Endothelial cell of umbilical vein (primary cell): Measurements from ENCODE around the gene LGALS14.

Source experiments
- EZH2 ChIP-seq: IDR thresholded peaks from 2 replicates; pipeline ENCODE4 v1.6.1; 2012; ENCODE audit warnings: borderline replicate concordance, low read depth, mild to moderate bottlenecking, moderate library complexity, low read length, inconsistent platforms; ENCODE audit not compliant: severe bottlenecking
- JUN ChIP-seq: IDR thresholded peaks from 2 replicates; pipeline ENCODE4 v1.6.1; 2011; ENCODE audit warnings: borderline replicate concordance, low read depth; ENCODE audit not compliant: insufficient read length, insufficient read depth
- MYC ChIP-seq: IDR thresholded peaks from one replicate; pipeline ENCODE4 v1.6.1; 2011; ENCODE audit warnings: mild to moderate bottlenecking, low read depth, low read length
- POLR2A ChIP-seq: IDR thresholded peaks from 2 replicates; pipeline ENCODE4 v1.6.1; 2012; ENCODE audit warnings: low read depth, mild to moderate bottlenecking, control low read depth, low read length
- POLR2AphosphoS5 ChIP-seq: IDR thresholded peaks from 2 replicates; pipeline ENCODE4 v1.6.1; 2012; ENCODE audit warnings: low read depth, mild to moderate bottlenecking, control low read depth, low read length, moderate library complexity; ENCODE audit not compliant: insufficient read depth
- TF ChIP-seq, protein P1 (sequence below), 2 donors: IDR thresholded peaks; 1 replicate in 1 of 2; 2 replicates in 1 of 2; pipeline ENCODE4 v1.5.1; 2011; ENCODE audit warnings: low read length in 2 of 2, mild to moderate bottlenecking in 2 of 2, moderate library complexity in 2 of 2, control low read depth in 1 of 2, inconsistent platforms in 1 of 2, low read depth in 1 of 2; ENCODE audit not compliant: insufficient read depth in 1 of 2; ENCODE audit errors: extremely low read depth in 1 of 2

DNA sequence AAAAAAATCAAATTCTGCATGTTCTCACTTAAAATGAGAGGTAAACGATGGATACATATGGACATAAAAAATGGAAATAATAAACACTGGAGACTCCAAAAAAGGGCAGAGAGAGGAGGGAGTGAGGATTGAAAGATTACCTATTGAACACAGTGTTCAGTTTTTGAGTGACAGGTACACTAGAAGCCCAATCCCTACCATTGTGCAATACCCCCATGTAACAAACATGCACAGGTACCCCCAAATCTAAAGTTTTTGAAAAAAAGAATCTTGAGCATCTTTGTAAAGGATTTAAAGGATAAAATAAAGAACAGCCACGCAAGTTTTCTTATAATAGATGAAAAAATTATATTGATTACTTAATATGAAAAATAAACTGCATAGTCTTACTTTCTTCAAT, 50.3 kb downstream of the LGALS14 start:
- TF ChIP-seq, protein P1, sequence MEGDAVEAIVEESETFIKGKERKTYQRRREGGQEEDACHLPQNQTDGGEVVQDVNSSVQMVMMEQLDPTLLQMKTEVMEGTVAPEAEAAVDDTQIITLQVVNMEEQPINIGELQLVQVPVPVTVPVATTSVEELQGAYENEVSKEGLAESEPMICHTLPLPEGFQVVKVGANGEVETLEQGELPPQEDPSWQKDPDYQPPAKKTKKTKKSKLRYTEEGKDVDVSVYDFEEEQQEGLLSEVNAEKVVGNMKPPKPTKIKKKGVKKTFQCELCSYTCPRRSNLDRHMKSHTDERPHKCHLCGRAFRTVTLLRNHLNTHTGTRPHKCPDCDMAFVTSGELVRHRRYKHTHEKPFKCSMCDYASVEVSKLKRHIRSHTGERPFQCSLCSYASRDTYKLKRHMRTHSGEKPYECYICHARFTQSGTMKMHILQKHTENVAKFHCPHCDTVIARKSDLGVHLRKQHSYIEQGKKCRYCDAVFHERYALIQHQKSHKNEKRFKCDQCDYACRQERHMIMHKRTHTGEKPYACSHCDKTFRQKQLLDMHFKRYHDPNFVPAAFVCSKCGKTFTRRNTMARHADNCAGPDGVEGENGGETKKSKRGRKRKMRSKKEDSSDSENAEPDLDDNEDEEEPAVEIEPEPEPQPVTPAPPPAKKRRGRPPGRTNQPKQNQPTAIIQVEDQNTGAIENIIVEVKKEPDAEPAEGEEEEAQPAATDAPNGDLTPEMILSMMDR (IDR thresholded peaks at IDR 0.05; ENCODE audit: extremely low read depth in 1 of 2, insufficient read depth in 1 of 2, low read depth in 1 of 2, low read length in 2 of 2): no peak
- no peak for TF ChIP-seq MYC
- no peak for TF ChIP-seq POLR2A
- TF ChIP-seq EZH2: no peak
- TF ChIP-seq POLR2AphosphoS5: no peak
- TF ChIP-seq JUN: no peak
